HL-60 (cell line): ENCODE data around the gene REPS1.

Source experiments
- DNase-seq, 2 experiments: peaks; one replicate each; pipeline ENCODE4 v3.0.0-alpha.2; 2010 to 2020; ENCODE audit warnings: low read depth in 1 of 2, low spot score in 1 of 2
- H3K27ac ChIP-seq: fragments of 250-450 bp; sonication (Bioruptor Pico); replicated peaks from 2 replicates; pipeline ENCODE4 v1.5.1; 2020; ENCODE audit warnings: mild to moderate bottlenecking, moderate library complexity
- H3K27me3 ChIP-seq: fragments of 250-450 bp; sonication (Bioruptor Pico); 2 replicates; pipeline ENCODE4 v1.5.1; 2021; ENCODE audit warnings: mild to moderate bottlenecking, moderate library complexity; ENCODE audit not compliant: insufficient read depth, poor library complexity, severe bottlenecking
- H3K4me3 ChIP-seq: replicated peaks from 2 replicates; pipeline ENCODE4 v1.5.1; 2011; ENCODE audit warnings: mild to moderate bottlenecking, control low read depth, low read length; ENCODE audit not compliant: insufficient read depth
- CTCF ChIP-seq: IDR thresholded peaks from one replicate; pipeline ENCODE4 v1.5.1; 2011; ENCODE audit warnings: low read length, control low read depth, inconsistent platforms; ENCODE audit not compliant: insufficient read depth
- GABPA ChIP-seq: IDR thresholded peaks from 2 replicates; pipeline ENCODE4 v1.6.1; 2012; ENCODE audit warnings: low read depth
- POLR2AphosphoS5 ChIP-seq: IDR thresholded peaks from 2 replicates; pipeline ENCODE4 v1.6.1; 2012; ENCODE audit warnings: low read depth
- REST ChIP-seq: IDR thresholded peaks from 2 replicates; pipeline ENCODE4 v1.6.1; 2012; ENCODE audit warnings: low read depth; ENCODE audit not compliant: insufficient replicate concordance
- SPI1 ChIP-seq: IDR thresholded peaks from 2 replicates; pipeline ENCODE4 v1.6.1; 2012; ENCODE audit warnings: low read depth, mild to moderate bottlenecking, borderline replicate concordance

Gene REPS1

GRCh38 chr6:138988469-138988834, 399 bp upstream of the REPS1 start:
- no peak for DNase-seq
- Histone ChIP-seq H3K4me3 (peak overlapping the region; percentile 96), H3K27ac (peak overlapping the region; percentile 98), H3K27me3 (no peaks in the 10 kb centered on the region)
- TF ChIP-seq GABPA (no peak), SPI1 (no peak), POLR2AphosphoS5 (no peak), REST (no peak), CTCF (no peak)

GRCh38 chr6:138987080-138987642, 892 bp downstream of the REPS1 start:
- peak overlapping the region; percentile 96 for H3K4me3 ChIP-seq
- H3K27me3 ChIP-seq: no peaks in the 10 kb centered on the region
- no peak for DNase-seq
- H3K27ac ChIP-seq: peak overlapping the region; percentile 98
- TF ChIP-seq CTCF (no peak), POLR2AphosphoS5 (no peak), SPI1 (no peak)

GRCh38 chr6:138986578-138986977, 1.5 kb downstream of the REPS1 start:
- Histone ChIP-seq H3K4me3 (peak overlapping the region; percentile 96), H3K27me3 (no peaks in the 10 kb centered on the region), H3K27ac (peak overlapping the region; percentile 98)
- DNase-seq: no peak
- no peak for TF ChIP-seq POLR2AphosphoS5
- no peak for TF ChIP-seq REST
- no peak for TF ChIP-seq GABPA
- TF ChIP-seq CTCF: no peak
- TF ChIP-seq SPI1: no peak

GRCh38 chr6:138981416-138981815, 6.6 kb downstream of the REPS1 start:
- no peak for TF ChIP-seq GABPA
- no peak for TF ChIP-seq POLR2AphosphoS5
- no peak for TF ChIP-seq CTCF
- TF ChIP-seq REST: no peak
- TF ChIP-seq SPI1: no peak

More at GRCh38 chr6:138981416-138981815, 6.6 kb downstream of the REPS1 start:
- Histone ChIP-seq H3K27ac (no peak overlapping the region), H3K27me3 (no peaks in the 10 kb centered on the region), H3K4me3 (no peak overlapping the region)
- no peak for DNase-seq
